Neural cell (in vitro differentiated cells): ENCODE data around the gene TSPAN14.

ENCODE experiments used
- EZH2 ChIP-seq: fragments of 200-600, 300-800 bp; shearing (Covaris generic), sonication (generic); IDR thresholded peaks from 2 replicates; pipeline ENCODE4 v1.6.1; 2014; ENCODE audit warnings: antibody characterized with exemption, low read length, borderline replicate concordance, mild to moderate bottlenecking; ENCODE audit not compliant: insufficient read depth, poor library complexity, severe bottlenecking
- MXI1 ChIP-seq: fragments of 450-650 bp; conservative IDR thresholded peaks from 2 replicates; pipeline ENCODE4 v1.6.1; 2014; ENCODE audit warnings: antibody characterized with exemption, mild to moderate bottlenecking; ENCODE audit not compliant: poor library complexity, severe bottlenecking
- POLR2AphosphoS5 ChIP-seq: IDR thresholded peaks from 2 replicates; pipeline ENCODE4 v1.6.1; 2012
- TAF1 ChIP-seq: IDR thresholded peaks from 2 replicates; pipeline ENCODE4 v1.6.1; 2012; ENCODE audit warnings: low read depth
- TF ChIP-seq, protein P1 (sequence below): fragments of 450-650 bp; IDR thresholded peaks from 2 replicates; pipeline ENCODE4 v1.5.1; 2014; ENCODE audit warnings: antibody characterized with exemption, mild to moderate bottlenecking, moderate library complexity; ENCODE audit not compliant: poor library complexity, severe bottlenecking
- TF ChIP-seq, protein P2 (sequence below): IDR thresholded peaks from 2 replicates; pipeline ENCODE4 v1.6.1; 2012; ENCODE audit warnings: borderline replicate concordance

DNA sequence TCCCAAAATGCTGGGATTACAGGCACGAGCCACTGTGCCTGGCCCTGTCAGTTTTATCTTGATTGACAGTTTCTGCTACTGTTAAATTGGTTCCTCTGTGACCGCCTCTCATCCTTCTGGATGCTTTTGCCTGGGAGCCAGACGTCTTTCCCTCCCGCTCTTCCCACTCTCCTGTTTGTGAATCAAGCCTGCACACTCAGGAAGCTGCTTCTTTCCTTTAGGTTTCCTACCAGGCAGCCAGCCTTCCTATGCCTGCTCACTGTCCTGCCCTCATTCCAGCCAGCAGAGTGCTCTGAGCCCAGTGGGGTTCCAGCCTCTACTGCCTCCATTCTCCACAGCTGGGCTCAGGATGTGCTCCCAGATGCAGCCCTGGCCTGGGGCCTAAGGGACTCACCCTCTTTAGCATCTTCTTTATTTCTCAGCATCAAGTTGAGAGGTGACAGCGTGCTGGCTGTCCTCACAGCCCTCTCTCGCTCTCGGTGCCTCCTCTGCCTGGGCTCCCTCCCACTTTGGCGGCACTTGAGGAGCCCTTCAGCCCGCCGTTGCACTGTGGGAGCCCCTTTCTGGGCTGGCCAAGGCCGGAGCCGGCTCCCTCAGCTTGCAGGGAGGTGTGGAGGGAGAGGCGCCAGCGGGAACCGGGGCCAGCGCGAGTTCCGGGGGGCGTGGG lies 88.7 kb downstream of the TSPAN14 start:
- TF ChIP-seq, protein P1, sequence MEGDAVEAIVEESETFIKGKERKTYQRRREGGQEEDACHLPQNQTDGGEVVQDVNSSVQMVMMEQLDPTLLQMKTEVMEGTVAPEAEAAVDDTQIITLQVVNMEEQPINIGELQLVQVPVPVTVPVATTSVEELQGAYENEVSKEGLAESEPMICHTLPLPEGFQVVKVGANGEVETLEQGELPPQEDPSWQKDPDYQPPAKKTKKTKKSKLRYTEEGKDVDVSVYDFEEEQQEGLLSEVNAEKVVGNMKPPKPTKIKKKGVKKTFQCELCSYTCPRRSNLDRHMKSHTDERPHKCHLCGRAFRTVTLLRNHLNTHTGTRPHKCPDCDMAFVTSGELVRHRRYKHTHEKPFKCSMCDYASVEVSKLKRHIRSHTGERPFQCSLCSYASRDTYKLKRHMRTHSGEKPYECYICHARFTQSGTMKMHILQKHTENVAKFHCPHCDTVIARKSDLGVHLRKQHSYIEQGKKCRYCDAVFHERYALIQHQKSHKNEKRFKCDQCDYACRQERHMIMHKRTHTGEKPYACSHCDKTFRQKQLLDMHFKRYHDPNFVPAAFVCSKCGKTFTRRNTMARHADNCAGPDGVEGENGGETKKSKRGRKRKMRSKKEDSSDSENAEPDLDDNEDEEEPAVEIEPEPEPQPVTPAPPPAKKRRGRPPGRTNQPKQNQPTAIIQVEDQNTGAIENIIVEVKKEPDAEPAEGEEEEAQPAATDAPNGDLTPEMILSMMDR: no peak
- no peak for TF ChIP-seq EZH2
- no peak for TF ChIP-seq TAF1
- TF ChIP-seq, protein P2, sequence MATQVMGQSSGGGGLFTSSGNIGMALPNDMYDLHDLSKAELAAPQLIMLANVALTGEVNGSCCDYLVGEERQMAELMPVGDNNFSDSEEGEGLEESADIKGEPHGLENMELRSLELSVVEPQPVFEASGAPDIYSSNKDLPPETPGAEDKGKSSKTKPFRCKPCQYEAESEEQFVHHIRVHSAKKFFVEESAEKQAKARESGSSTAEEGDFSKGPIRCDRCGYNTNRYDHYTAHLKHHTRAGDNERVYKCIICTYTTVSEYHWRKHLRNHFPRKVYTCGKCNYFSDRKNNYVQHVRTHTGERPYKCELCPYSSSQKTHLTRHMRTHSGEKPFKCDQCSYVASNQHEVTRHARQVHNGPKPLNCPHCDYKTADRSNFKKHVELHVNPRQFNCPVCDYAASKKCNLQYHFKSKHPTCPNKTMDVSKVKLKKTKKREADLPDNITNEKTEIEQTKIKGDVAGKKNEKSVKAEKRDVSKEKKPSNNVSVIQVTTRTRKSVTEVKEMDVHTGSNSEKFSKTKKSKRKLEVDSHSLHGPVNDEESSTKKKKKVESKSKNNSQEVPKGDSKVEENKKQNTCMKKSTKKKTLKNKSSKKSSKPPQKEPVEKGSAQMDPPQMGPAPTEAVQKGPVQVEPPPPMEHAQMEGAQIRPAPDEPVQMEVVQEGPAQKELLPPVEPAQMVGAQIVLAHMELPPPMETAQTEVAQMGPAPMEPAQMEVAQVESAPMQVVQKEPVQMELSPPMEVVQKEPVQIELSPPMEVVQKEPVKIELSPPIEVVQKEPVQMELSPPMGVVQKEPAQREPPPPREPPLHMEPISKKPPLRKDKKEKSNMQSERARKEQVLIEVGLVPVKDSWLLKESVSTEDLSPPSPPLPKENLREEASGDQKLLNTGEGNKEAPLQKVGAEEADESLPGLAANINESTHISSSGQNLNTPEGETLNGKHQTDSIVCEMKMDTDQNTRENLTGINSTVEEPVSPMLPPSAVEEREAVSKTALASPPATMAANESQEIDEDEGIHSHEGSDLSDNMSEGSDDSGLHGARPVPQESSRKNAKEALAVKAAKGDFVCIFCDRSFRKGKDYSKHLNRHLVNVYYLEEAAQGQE: no peak
- TF ChIP-seq POLR2AphosphoS5: no peak
- TF ChIP-seq MXI1: no peak
